ENCODE data around the gene RTN4RL1.
A peak's percentile ranks its signal among the peaks of the same experiment; 100 is the strongest.

The RTN4RL1 gene

DNA sequence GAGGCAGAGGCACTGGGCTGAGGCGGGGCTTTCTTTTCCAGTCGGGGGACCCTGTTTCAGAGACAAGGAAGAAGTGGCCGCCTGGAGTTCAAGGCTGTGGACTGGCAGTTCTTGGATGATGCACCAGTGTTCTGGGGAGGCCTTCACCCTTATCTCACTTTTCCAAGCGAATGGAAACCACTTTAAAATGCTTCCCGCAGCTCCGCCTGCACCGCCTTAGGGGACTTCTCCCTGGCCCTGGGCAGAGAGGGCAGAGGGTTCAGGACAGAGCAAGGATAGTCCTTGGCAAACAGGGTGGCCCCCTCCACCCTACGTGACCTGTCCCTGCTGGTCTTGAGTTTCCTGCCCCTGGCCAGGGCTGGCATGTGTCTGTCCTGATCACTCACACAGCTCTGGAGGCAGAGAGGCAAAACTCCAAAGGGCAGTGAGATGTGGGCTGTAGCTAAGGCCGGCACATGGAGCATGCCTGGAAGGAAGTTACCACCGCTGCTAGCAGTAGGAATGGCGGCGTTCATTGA is 20.6 kb downstream of the RTN4RL1 start:
- ChIA-PET POLR2A (interaction anchor here (0.7 to 0.8 kb wide), 2 partner anchors 21 to 142 kb away, joined by 4 to 5 read pairs; no protein-coding TSS in a partner anchor), CTCF (no interaction called here)
- TF ChIP-seq ZNF366 (tag by site-specific recombination; conservative IDR thresholded peaks at IDR 0.05) (no peak), ZNF184 (tag by site-specific recombination; IDR thresholded peaks at IDR 0.05) (no peak), ZFHX2 (tag by site-specific recombination; conservative IDR thresholded peaks at IDR 0.05) (no peak), ZNF223 (tag by site-specific recombination; IDR thresholded peaks at IDR 0.05) (0 out of 2 replicates have a peak, but pooled peaks have one; percentile 24), ZNF600 (tag by site-specific recombination; IDR thresholded peaks at IDR 0.05) (no peak)
- no peak overlapping the region for H3K4me3 ChIP-seq (ENCODE audit: low read depth, low read length)
- peaks cover 2% of the 10 kb centered on the region; the same call in 1 of the 2 replicates for H3K4me1 ChIP-seq (ENCODE audit: control insufficient read depth, insufficient read depth, low read length)
- H3K27ac ChIP-seq (ENCODE audit: extremely low read depth, low read depth, low read length) = no peak overlapping the region
- no peaks in the 10 kb centered on the region for H3K36me3 ChIP-seq (ENCODE audit: control insufficient read depth in 2 of 2, insufficient read depth in 1 of 2, low read length in 2 of 2)
- no peaks in the 10 kb centered on the region for H3K9me3 ChIP-seq (ENCODE audit: control insufficient read depth, insufficient read depth, low read depth, low read length)

GRCh38 chr17:2003525-2003924 is 21.6 kb downstream of the RTN4RL1 start:
- H3K4me3 ChIP-seq (ENCODE audit: low read depth, low read length) = no peak overlapping the region
- no peaks in the 10 kb centered on the region for H3K36me3 ChIP-seq (ENCODE audit: control insufficient read depth in 2 of 2, insufficient read depth in 1 of 2, low read length in 2 of 2)
- no peaks in the 10 kb centered on the region for H3K9me3 ChIP-seq (ENCODE audit: control insufficient read depth, insufficient read depth, low read depth, low read length)
- no peak overlapping the region for H3K27ac ChIP-seq (ENCODE audit: extremely low read depth, low read depth, low read length)
- POLR2A ChIA-PET = interaction anchor here (0.7 kb wide), 1 partner anchor 141 kb away, joined by 4 read pairs; no protein-coding TSS in a partner anchor
- H3K4me1 ChIP-seq (ENCODE audit: control insufficient read depth, insufficient read depth, low read length) = peaks cover 2% of the 10 kb centered on the region; the same call in 1 of the 2 replicates
- TF ChIP-seq SCRT1 (tag by site-specific recombination; IDR thresholded peaks at IDR 0.05; ENCODE audit: borderline replicate concordance) (no peak), KLF7 (tag by site-specific recombination; IDR thresholded peaks at IDR 0.05; ENCODE audit: borderline replicate concordance) (no peak), ZNF768 (tag by site-specific recombination; IDR thresholded peaks at IDR 0.05) (no peak), ZNF558 (tag by site-specific recombination; IDR thresholded peaks at IDR 0.05) (no peak)
- CTCF ChIA-PET = no interaction called here

DNA sequence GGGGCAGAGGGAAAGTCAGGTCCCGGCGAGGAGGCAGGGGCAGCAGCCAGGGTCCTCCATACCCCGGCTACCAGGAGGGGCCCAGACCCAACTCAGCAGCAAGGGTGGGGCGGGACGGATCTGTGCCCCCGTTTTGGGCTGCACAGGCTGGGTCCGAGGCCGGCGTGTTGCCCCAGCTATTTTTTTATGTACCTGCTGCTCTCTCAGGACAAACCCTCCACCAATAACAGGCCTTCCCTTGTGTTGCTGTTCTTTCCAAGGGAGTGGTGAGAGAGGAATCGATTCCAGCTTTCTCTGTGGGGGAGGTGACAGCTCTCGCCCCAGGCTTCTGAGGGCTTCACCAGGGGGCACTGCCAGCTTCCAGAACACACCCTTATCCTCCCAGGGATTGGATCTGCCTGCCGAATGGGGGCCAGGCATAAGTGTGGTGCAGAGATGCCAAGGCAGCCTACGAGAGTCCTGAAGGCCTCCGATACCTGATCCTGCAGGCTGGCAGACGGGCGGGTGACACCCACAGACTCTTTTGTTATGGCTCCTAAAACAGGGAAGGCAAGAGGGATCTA is 22.3 kb downstream of the RTN4RL1 start:
- Histone ChIP-seq H3K36me3 (ENCODE audit: control insufficient read depth in 2 of 2, insufficient read depth in 1 of 2, low read length in 2 of 2) (no peaks in the 10 kb centered on the region), H3K4me3 (ENCODE audit: low read depth, low read length) (no peak overlapping the region), H3K27ac (ENCODE audit: extremely low read depth, low read depth, low read length) (no peak overlapping the region), H3K4me1 (ENCODE audit: control insufficient read depth, insufficient read depth, low read length) (peaks cover 2% of the 10 kb centered on the region; the same call in 1 of the 2 replicates), H3K9me3 (ENCODE audit: control insufficient read depth, insufficient read depth, low read depth, low read length) (no peaks in the 10 kb centered on the region)
- ChIA-PET CTCF (interaction anchor here (1.2 kb wide), 1 partner anchor 282 kb away, joined by 4 read pairs; no protein-coding TSS in a partner anchor), POLR2A (no interaction called here)
- TF ChIP-seq ZNF16 (tag by site-specific recombination; IDR thresholded peaks at IDR 0.05; ENCODE audit: low read depth) (no peak), ZIC2 (tag by site-specific recombination; IDR thresholded peaks at IDR 0.05) (0 out of 2 replicates have a peak, but pooled peaks have one; percentile 24), ZNF830 (tag by site-specific recombination; IDR thresholded peaks at IDR 0.05; ENCODE audit: low read depth) (no peak), EGR2 (tag by site-specific recombination; IDR thresholded peaks at IDR 0.05; ENCODE audit: low read depth) (peak; percentile 53; the same call in 1 of the 2 replicates), ZNF341 (tag by site-specific recombination; IDR thresholded peaks at IDR 0.05; ENCODE audit: low read depth) (peak; percentile 73), ZNF366 (tag by site-specific recombination; conservative IDR thresholded peaks at IDR 0.05) (no peak), ZNF843 (tag by site-specific recombination; IDR thresholded peaks at IDR 0.05) (no peak), GLIS1 (tag by site-specific recombination; IDR thresholded peaks at IDR 0.05) (peak; percentile 29; the same call in 1 of the 2 replicates), ZNF521 (tag by site-specific recombination; IDR thresholded peaks at IDR 0.05) (no peak), ZFHX2 (tag by site-specific recombination; conservative IDR thresholded peaks at IDR 0.05) (peak; percentile 66), REPIN1 (tag by site-specific recombination; IDR thresholded peaks at IDR 0.05; ENCODE audit: low read depth) (no peak), KLF7 (tag by site-specific recombination; IDR thresholded peaks at IDR 0.05; ENCODE audit: borderline replicate concordance) (no peak), ZNF223 (tag by site-specific recombination; IDR thresholded peaks at IDR 0.05) (no peak)
- TF ChIP-seq, protein P1, sequence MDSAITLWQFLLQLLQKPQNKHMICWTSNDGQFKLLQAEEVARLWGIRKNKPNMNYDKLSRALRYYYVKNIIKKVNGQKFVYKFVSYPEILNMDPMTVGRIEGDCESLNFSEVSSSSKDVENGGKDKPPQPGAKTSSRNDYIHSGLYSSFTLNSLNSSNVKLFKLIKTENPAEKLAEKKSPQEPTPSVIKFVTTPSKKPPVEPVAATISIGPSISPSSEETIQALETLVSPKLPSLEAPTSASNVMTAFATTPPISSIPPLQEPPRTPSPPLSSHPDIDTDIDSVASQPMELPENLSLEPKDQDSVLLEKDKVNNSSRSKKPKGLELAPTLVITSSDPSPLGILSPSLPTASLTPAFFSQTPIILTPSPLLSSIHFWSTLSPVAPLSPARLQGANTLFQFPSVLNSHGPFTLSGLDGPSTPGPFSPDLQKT (IDR thresholded peaks at IDR 0.05; ENCODE audit: borderline replicate concordance, low read depth, low read length) = no peak
- TF ChIP-seq, protein P2, sequence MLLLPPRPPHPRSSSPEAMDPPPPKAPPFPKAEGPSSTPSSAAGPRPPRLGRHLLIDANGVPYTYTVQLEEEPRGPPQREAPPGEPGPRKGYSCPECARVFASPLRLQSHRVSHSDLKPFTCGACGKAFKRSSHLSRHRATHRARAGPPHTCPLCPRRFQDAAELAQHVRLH (tag by site-specific recombination; IDR thresholded peaks at IDR 0.05) = no peak
- TF ChIP-seq, protein P3, sequence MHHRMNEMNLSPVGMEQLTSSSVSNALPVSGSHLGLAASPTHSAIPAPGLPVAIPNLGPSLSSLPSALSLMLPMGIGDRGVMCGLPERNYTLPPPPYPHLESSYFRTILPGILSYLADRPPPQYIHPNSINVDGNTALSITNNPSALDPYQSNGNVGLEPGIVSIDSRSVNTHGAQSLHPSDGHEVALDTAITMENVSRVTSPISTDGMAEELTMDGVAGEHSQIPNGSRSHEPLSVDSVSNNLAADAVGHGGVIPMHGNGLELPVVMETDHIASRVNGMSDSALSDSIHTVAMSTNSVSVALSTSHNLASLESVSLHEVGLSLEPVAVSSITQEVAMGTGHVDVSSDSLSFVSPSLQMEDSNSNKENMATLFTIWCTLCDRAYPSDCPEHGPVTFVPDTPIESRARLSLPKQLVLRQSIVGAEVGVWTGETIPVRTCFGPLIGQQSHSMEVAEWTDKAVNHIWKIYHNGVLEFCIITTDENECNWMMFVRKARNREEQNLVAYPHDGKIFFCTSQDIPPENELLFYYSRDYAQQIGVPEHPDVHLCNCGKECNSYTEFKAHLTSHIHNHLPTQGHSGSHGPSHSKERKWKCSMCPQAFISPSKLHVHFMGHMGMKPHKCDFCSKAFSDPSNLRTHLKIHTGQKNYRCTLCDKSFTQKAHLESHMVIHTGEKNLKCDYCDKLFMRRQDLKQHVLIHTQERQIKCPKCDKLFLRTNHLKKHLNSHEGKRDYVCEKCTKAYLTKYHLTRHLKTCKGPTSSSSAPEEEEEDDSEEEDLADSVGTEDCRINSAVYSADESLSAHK (tag by site-specific recombination; IDR thresholded peaks at IDR 0.05) = no peak
- TF ChIP-seq, protein P4, sequence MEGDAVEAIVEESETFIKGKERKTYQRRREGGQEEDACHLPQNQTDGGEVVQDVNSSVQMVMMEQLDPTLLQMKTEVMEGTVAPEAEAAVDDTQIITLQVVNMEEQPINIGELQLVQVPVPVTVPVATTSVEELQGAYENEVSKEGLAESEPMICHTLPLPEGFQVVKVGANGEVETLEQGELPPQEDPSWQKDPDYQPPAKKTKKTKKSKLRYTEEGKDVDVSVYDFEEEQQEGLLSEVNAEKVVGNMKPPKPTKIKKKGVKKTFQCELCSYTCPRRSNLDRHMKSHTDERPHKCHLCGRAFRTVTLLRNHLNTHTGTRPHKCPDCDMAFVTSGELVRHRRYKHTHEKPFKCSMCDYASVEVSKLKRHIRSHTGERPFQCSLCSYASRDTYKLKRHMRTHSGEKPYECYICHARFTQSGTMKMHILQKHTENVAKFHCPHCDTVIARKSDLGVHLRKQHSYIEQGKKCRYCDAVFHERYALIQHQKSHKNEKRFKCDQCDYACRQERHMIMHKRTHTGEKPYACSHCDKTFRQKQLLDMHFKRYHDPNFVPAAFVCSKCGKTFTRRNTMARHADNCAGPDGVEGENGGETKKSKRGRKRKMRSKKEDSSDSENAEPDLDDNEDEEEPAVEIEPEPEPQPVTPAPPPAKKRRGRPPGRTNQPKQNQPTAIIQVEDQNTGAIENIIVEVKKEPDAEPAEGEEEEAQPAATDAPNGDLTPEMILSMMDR (tag by site-specific recombination; IDR thresholded peaks at IDR 0.05) = no peak

All from HEK293 (cell line).